HepG2 (cell line): ENCODE data around the gene HEXIM1. TPM values are rescaled to one million over a fixed set of nuclear protein-coding genes. Genes with fewer than 3 reads are reported as not detected.

ENCODE experiments used
- BRCA1 ChIP-seq: sonication (generic); formaldehyde crosslinking; IDR thresholded peaks from 2 replicates; pipeline ENCODE4 v1.4.0; 2020; ENCODE audit warnings: missing genetic modification reagents
- FOXA1 ChIP-seq, 2 experiments: fragments of 450-650 bp in 1 of 2; sonication (generic) in 1 of 2; formaldehyde crosslinking in 1 of 2; IDR thresholded peaks; 2 replicates each; pipeline versions ENCODE4 v1.4.0 to v1.6.1; 2016 to 2020; ENCODE audit warnings: missing genetic modification reagents in 1 of 2
- MXD4 ChIP-seq: IDR thresholded peaks from 2 replicates; pipeline ENCODE4 v1.6.1; 2016; ENCODE audit warnings: mild to moderate bottlenecking, missing biosample characterization, missing genetic modification reagents
- NCOA1 ChIP-seq: sonication (generic); formaldehyde crosslinking; IDR thresholded peaks from 2 replicates; pipeline ENCODE4 v1.9.0; 2021; ENCODE audit warnings: missing genetic modification reagents
- NFE2L2 ChIP-seq: fragments of 150-350 bp; IDR thresholded peaks from 2 replicates; pipeline ENCODE4 v1.6.1; 2014; ENCODE audit warnings: low read length
- NRL ChIP-seq: sonication (generic); formaldehyde crosslinking; IDR thresholded peaks from 2 replicates; pipeline ENCODE4 v1.5.0; 2020; ENCODE audit warnings: missing genetic modification reagents, mild to moderate bottlenecking, moderate library complexity, borderline replicate concordance
- RBAK ChIP-seq: sonication (generic); formaldehyde crosslinking; IDR thresholded peaks from 2 replicates; pipeline ENCODE4 v1.5.1; 2020; ENCODE audit warnings: mild to moderate bottlenecking, missing genetic modification reagents
- SP1 ChIP-seq, 2 experiments: fragments of 450-650 bp in 1 of 2; sonication (generic) in 1 of 2; formaldehyde crosslinking in 1 of 2; IDR thresholded peaks; 2 replicates each; pipeline versions ENCODE4 v1.4.0 to v1.6.1; 2016 to 2020; ENCODE audit warnings: missing genetic modification reagents in 1 of 2
- TFE3 ChIP-seq: IDR thresholded peaks from 2 replicates; pipeline ENCODE4 v1.6.1; 2016
- ZNF282 ChIP-seq: fragments of 450-650 bp; IDR thresholded peaks from 2 replicates; pipeline ENCODE4 v1.6.1; 2018; ENCODE audit not compliant: partially characterized antibody
- ZNF331 ChIP-seq: sonication (generic); formaldehyde crosslinking; IDR thresholded peaks from 2 replicates; pipeline ENCODE4 v1.4.0; 2020; ENCODE audit warnings: missing genetic modification reagents
- ZNF704 ChIP-seq: sonication (generic); formaldehyde crosslinking; IDR thresholded peaks from 2 replicates; pipeline ENCODE4 v1.8.1; 2023; ENCODE audit warnings: mild to moderate bottlenecking, inconsistent platforms, moderate library complexity, missing genetic modification reagents, borderline replicate concordance
- ZNF709 ChIP-seq: sonication (generic); formaldehyde crosslinking; IDR thresholded peaks from 2 replicates; pipeline ENCODE4 v1.5.0; 2020; ENCODE audit warnings: mild to moderate bottlenecking, missing genetic modification reagents
- ZSCAN30 ChIP-seq: sonication (generic); formaldehyde crosslinking; IDR thresholded peaks from 2 replicates; pipeline ENCODE4 v1.5.0; 2020; ENCODE audit warnings: mild to moderate bottlenecking, missing genetic modification reagents
- polyA plus RNA-seq, 8 experiments: library from polyadenylated mRNA; depleted of rRNA in 3 of 8; stranded (reverse) in 7 of 8; unstranded in 1 of 8; fragments of >200 nt; fragmentation: Illumina TruSeq in 4 of 8; extraction: Trizol in 4 of 8; gene quantifications; 2 replicates each; pipeline versions ENCODE4 v1.2.1 to v1.2.3, GENCODE V29; 2011 to 2016; ENCODE audit warnings: low read depth in 4 of 8, missing spikeins in 1 of 8, mixed read lengths in 1 of 8; ENCODE audit not compliant: insufficient read depth in 1 of 8
- total RNA-seq, 5 experiments: library from RNA; depleted of rRNA; stranded (reverse); fragments of >200 nt; fragmentation: Illumina TruSeq; extraction: Trizol; gene quantifications; 2 replicates each; pipeline ENCODE4 v1.2.3, GENCODE V29; 2016; ENCODE audit warnings: low read depth in 1 of 5
- TF ChIP-seq, protein P1 (sequence below), 2 experiments: fragments of 450-650 bp in 1 of 2; sonication (generic) in 1 of 2; formaldehyde crosslinking in 1 of 2; IDR thresholded peaks; 2 replicates each; pipeline versions ENCODE4 v1.6.1 to v1.8.0; 2016 to 2022; ENCODE audit warnings: antibody characterized with exemption in 1 of 2, mild to moderate bottlenecking in 1 of 2, missing genetic modification reagents in 1 of 2

The HEXIM1 gene
- total and polyA plus RNA-seq, 2 of the 13 experiments (the other 11 are each of a cell fraction or from before 2014, with no cell fraction given) = 10.5 to 16.6 TPM

DNA sequence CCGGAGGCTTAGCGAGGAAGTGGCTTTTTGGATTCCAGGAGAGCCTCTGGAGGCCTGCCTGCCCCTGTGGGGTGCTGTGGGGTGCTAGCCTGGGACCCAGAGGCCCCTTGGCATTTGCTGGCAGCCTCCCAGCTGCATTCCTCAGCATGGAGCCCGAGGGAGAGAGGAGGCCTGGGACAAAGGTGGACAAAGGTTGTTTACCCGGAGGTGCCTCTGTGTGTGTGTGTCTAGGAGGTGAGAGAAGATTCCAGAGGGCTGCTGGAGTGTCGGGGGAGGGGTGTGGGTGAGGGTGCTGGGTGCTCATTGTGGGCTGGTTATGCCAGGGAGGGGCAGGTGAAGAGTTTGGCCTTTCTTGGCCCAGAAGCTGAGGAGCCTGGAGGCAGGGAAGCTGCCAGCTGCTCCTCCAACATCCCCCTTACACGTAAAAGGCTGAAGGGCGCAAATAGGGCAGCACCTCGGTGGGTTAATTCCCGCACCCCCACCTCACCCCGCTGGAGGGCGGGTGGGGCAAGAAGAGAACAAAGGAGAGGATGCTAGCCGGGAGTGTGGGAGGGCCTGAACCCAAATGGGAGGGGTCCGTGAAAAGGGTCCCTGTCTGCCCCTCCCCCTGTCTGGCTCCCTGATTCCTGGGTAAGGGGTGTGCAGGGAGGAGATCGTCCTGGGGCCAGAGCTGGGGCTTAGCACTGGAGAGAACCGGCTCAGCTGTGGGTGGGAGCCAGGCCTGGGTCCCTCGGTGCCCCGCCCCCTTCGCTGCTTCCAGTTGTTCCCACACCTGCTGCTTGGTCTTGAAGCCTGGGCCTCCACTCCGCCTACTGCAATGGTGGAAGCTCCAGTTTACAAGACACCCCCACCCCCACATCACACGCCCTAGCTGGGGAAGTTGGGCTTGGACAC is 23.3 kb downstream of the HEXIM1 start (continued):
- TF ChIP-seq TFE3 (CRISPR knock-in tag) (peak; percentile 61; the same call in 1 of the 2 replicates), ZNF704 (no peak), BRCA1 (no peak), FOXA1 (IDR thresholded peaks at IDR 0.05) (peak; percentile 67), FOXA1 (CRISPR knock-in tag; IDR thresholded peaks at IDR 0.05) (peak; percentile 95), NRL (CRISPR knock-in tag) (peak; percentile 47), NFE2L2 (no peak), MXD4 (CRISPR knock-in tag) (0 out of 2 replicates have a peak, but pooled peaks have one; percentile 19), NCOA1 (CRISPR knock-in tag) (peak; percentile 85), ZNF282 (no peak), ZNF709 (peak; percentile 91), SP1 (IDR thresholded peaks at IDR 0.05) (no peak), SP1 (CRISPR knock-in tag; IDR thresholded peaks at IDR 0.05) (peak; percentile 31), RBAK (CRISPR knock-in tag) (0 out of 2 replicates have a peak, but pooled peaks have one; percentile 30), ZNF331 (peak; percentile 84; the same call in 1 of the 2 replicates), ZSCAN30 (CRISPR knock-in tag) (peak; percentile 89; the same call in 1 of the 2 replicates)
- TF ChIP-seq, protein P1, sequence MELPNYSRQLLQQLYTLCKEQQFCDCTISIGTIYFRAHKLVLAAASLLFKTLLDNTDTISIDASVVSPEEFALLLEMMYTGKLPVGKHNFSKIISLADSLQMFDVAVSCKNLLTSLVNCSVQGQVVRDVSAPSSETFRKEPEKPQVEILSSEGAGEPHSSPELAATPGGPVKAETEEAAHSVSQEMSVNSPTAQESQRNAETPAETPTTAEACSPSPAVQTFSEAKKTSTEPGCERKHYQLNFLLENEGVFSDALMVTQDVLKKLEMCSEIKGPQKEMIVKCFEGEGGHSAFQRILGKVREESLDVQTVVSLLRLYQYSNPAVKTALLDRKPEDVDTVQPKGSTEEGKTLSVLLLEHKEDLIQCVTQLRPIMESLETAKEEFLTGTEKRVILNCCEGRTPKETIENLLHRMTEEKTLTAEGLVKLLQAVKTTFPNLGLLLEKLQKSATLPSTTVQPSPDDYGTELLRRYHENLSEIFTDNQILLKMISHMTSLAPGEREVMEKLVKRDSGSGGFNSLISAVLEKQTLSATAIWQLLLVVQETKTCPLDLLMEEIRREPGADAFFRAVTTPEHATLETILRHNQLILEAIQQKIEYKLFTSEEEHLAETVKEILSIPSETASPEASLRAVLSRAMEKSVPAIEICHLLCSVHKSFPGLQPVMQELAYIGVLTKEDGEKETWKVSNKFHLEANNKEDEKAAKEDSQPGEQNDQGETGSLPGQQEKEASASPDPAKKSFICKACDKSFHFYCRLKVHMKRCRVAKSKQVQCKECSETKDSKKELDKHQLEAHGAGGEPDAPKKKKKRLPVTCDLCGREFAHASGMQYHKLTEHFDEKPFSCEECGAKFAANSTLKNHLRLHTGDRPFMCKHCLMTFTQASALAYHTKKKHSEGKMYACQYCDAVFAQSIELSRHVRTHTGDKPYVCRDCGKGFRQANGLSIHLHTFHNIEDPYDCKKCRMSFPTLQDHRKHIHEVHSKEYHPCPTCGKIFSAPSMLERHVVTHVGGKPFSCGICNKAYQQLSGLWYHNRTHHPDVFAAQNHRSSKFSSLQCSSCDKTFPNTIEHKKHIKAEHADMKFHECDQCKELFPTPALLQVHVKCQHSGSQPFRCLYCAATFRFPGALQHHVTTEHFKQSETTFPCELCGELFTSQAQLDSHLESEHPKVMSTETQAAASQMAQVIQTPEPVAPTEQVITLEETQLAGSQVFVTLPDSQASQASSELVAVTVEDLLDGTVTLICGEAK (IDR thresholded peaks at IDR 0.05) = no peak
- TF ChIP-seq, protein P1 (CRISPR knock-in tag; IDR thresholded peaks at IDR 0.05) = peak; percentile 37; the same call in 1 of the 2 replicates
